ENCODE results near the gene PLEKHA7.
A peak's percentile ranks its signal among the peaks of the same experiment; 100 is the strongest.

PLEKHA7 gene

DNA sequence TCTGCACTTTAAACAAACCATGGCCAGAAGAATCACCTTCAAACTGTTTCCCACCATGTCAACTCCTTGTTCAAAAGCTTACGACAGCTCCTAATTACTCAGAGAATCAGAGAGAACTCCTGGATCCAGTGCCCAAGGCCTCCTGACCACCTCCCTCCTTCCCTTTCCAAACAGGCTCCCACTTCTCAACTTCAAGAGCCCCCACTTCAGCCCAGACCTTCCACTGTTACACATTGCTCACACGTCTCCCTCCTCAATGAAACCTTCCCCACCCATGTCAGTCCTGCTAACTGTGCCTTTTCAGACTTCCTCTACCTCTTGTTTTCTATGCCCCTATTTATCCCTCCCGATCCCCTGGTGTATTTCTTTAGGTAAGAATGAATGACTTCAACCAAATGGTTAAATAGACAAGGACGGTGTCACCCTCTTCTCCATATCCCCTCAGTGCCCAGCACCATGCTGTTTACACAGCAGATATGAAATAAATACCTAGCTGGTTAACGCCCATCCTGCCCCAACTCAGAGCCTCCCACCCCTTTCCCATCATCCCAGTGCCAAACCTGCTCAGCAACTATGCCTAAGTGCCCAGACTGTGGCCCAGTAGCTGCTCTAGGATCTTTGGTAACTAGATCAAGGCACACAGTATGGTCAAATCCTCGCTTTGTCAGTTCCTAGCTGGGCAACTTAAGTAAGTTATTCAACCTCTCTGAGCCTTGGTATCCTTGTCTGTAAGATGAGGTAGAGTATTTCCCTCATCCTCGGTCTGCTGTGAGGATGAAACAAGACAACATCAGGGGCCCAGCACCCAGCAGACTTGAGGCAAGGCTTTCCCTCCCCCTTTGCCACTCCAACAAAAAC lies 36.8 kb downstream of the PLEKHA7 start:
- FAIRE-seq, result no peak
- TF ChIP-seq CTCF (IDR thresholded peaks at IDR 0.05; ENCODE audit: insufficient read depth, missing control alignments), result no peak
- DNase-seq (ENCODE audit: insufficient read length, low spot score), result no peak

DNA sequence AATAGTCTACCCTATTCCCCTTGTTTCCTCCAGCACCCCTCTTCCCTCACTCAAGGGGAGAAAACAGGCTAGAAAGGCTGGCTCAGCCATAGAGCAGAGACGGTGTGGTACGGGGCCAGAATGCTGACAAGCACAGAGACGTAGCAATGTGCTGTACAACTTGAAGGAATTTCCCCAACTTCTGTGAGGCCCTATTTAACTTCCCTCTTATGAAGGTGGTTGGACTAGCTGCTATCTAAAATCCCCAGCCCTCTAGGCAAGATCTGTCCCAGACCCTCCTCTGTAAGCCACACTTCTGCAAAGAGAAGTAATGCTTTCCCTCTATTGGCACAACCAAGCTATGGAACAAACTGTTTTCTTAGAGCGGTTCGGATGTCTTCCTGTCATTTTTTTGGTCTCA lies 37.8 kb downstream of the PLEKHA7 start:
- TF ChIP-seq CTCF (IDR thresholded peaks at IDR 0.05; ENCODE audit: insufficient read depth, missing control alignments), result no peak
- DNase-seq (ENCODE audit: insufficient read length, low spot score) (no peak), FAIRE-seq (no peak)

DNA sequence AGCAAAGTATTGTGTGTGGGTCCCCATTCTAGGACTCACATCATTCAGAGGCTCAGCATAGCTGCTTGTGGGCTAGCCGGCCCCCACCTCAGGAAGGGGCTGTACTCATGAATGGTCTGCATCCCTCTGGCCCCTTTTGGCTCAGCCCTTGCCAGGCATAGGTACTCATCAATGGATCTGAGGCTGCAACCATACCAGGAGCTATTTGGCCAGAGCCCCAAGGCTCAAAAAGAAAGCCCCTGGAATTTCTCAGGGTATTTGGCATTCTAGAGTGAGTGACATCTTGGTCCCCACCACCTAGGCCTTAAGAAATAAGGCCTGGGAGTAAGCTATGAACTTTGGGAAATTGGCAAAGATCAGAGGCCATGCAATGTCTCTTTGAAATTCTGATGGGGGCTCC lies 38.3 kb downstream of the PLEKHA7 start:
- FAIRE-seq (no peak), DNase-seq (ENCODE audit: insufficient read length, low spot score) (no peak)
- no peak for TF ChIP-seq CTCF (IDR thresholded peaks at IDR 0.05; ENCODE audit: insufficient read depth, missing control alignments)

GRCh38 chr11:16973338-16973964 lies 40.8 kb downstream of the PLEKHA7 start:
- TF ChIP-seq CTCF (IDR thresholded peaks at IDR 0.05; ENCODE audit: insufficient read depth, missing control alignments), result no peak
- FAIRE-seq, result no peak

GRCh38 chr11:16969010-16969999 lies 44.9 kb downstream of the PLEKHA7 start:
- no peak for TF ChIP-seq CTCF (IDR thresholded peaks at IDR 0.05; ENCODE audit: insufficient read depth, missing control alignments)
- peak; percentile 80 for FAIRE-seq
- no peak for DNase-seq (ENCODE audit: insufficient read length, low spot score)

More at GRCh38 chr11:16973338-16973964, 40.8 kb downstream of the PLEKHA7 start:
- DNase-seq (ENCODE audit: insufficient read length, low spot score), result no peak

- TF ChIP-seq CTCF (IDR thresholded peaks at IDR 0.05; ENCODE audit: insufficient read depth, missing control alignments), result no peak
- FAIRE-seq (no peak), DNase-seq (ENCODE audit: insufficient read length, low spot score) (no peak)
Measured at GRCh38 chr11:16968196-16968595, 46.0 kb downstream of the PLEKHA7 start.
